Panc1 (cell line): ENCODE data around the gene U2SURP. TPM values are rescaled to one million over a fixed set of nuclear protein-coding genes. Genes with fewer than 3 reads are reported as not detected.

ENCODE experiments used
- ATAC-seq: fragments of 200-7000 bp; cut with Tn5 transposase; 2 replicates; pipeline ENCODE4 v1.9.1; 2020; ENCODE audit warnings: mild to moderate bottlenecking, moderate library complexity
- BruUV-seq: library from RNA; stranded (reverse); fragments of 400-500 nt; replicated peaks from 2 replicates; lab custom pipeline; 2021; lab: Mats Ljungman, UMichigan
- CTCF ChIA-PET: fragments of 300-600 bp; sonication (Branson Sonifier 250); formaldehyde crosslinking; loops from one replicate; lab custom pipeline; 2022; ENCODE audit warnings: antibody characterized with exemption; lab: Charles Lee
- POLR2A ChIA-PET: fragments of 300-600 bp; sonication (Branson Sonifier 250); formaldehyde crosslinking; loops from one replicate; lab custom pipeline; 2022; ENCODE audit warnings: antibody characterized with exemption; lab: Charles Lee
- DNase-seq: peaks from one replicate; pipeline ENCODE4 v3.0.0-alpha.2; 2010; ENCODE audit warnings: low read depth, low spot score
- H3K27ac ChIP-seq: 2 replicates; pipeline ENCODE4 v1.5.1; 2011; ENCODE audit warnings: mild to moderate bottlenecking, low read length, inconsistent platforms
- H3K27me3 ChIP-seq: fragments of 200-500 bp; sonication (Bioruptor generic); 2 replicates; pipeline ENCODE4 v1.6.0; 2014; ENCODE audit warnings: low read length, inconsistent platforms; ENCODE audit not compliant: control insufficient read depth, insufficient read depth
- H3K36me3 ChIP-seq: fragments of 200-500 bp; sonication (Bioruptor generic); 2 replicates; pipeline ENCODE4 v1.5.1; 2014; ENCODE audit warnings: inconsistent platforms, mild to moderate bottlenecking, low read length, moderate library complexity; ENCODE audit not compliant: control insufficient read depth, insufficient read depth
- H3K4me1 ChIP-seq: 2 replicates; pipeline ENCODE4 v1.5.1; 2011; ENCODE audit warnings: inconsistent platforms, mild to moderate bottlenecking, low read length, moderate library complexity; ENCODE audit not compliant: control insufficient read depth, insufficient read depth
- H3K4me3 ChIP-seq, 2 experiments: 2 replicates each; pipeline ENCODE4 v1.5.1; 2011 to 2012; ENCODE audit warnings: low read depth in 2 of 2, low read length in 2 of 2, mild to moderate bottlenecking in 2 of 2, inconsistent platforms in 1 of 2, moderate library complexity in 1 of 2
- H3K9me3 ChIP-seq: fragments of 200-500 bp; sonication (Bioruptor generic); 2 replicates; pipeline ENCODE4 v1.5.1; 2014; ENCODE audit warnings: low read depth, mild to moderate bottlenecking, inconsistent platforms, low read length, moderate library complexity; ENCODE audit not compliant: control insufficient read depth, insufficient read depth
- POLR2AphosphoS5 ChIP-seq: IDR thresholded peaks from 2 replicates; pipeline ENCODE4 v1.6.1; 2012; ENCODE audit warnings: mild to moderate bottlenecking, low read depth, low read length, moderate library complexity
- SIN3A ChIP-seq: IDR thresholded peaks from 2 replicates; pipeline ENCODE4 v1.6.1; 2012; ENCODE audit warnings: low read depth, mild to moderate bottlenecking, low read length, moderate library complexity, borderline replicate concordance; ENCODE audit not compliant: insufficient read depth
- TCF7L2 ChIP-seq: IDR thresholded peaks from 2 replicates; pipeline ENCODE4 v1.6.1; 2011; ENCODE audit warnings: mild to moderate bottlenecking, low read depth, low read length, inconsistent platforms
- in situ Hi-C: cut with HindIII; loops from 2 replicates; pipeline ENCODE4 v1.10.0; 2016; ENCODE audit warnings: low sequenced_read_pairs, low pct_unique_long_range_greater_than_20kb
- intact Hi-C: fragments of 100-400 bp; cut with micrococcal nuclease; formaldehyde crosslinking; loops from one replicate; pipeline ENCODE4 v1.10.0; 2022; ENCODE audit not compliant: unreplicated experiment
- total RNA-seq: library from RNA; stranded (reverse); gene quantifications from one replicate; pipeline ENCODE4 v1.2.1, GENCODE V29; 2021; ENCODE audit not compliant: unreplicated experiment
- TF ChIP-seq, protein P1 (sequence below): fragments of 450-650 bp; IDR thresholded peaks from 2 replicates; pipeline ENCODE4 v1.5.1; 2017; ENCODE audit warnings: mild to moderate bottlenecking
- TF ChIP-seq, protein P2 (sequence below), 2 experiments: IDR thresholded peaks; 2 replicates each; pipeline ENCODE4 v1.6.1; 2011 to 2012; ENCODE audit warnings: low read depth in 2 of 2, control low read depth in 1 of 2, low read length in 1 of 2, mild to moderate bottlenecking in 1 of 2, moderate library complexity in 1 of 2; ENCODE audit not compliant: insufficient read depth in 1 of 2

Gene U2SURP
- total RNA-seq, 1 experiment from 2014 or later = 135 TPM

DNA sequence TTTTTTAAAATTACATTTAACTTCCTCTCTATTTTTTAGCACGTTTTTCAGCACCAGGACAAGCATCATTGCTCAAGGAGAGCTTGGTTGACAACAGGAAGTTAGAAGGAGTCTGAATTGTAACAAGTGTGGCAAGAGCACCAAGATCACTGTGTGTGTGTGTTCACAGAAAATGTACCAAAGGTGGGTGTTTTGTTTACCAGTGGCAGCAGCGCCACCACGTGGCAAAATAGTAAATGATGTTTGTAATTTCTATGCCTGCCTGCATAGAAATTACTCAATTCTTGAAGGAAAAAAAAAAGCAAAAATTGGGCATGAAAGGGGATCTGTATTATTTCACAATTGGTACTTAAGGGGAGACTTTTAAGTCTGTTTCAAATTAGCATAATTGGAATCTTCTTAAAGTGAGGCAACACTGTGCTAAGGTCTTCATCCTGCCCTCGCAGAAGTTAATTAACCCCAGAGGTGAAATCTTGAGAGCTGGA is 7.4 kb upstream of the U2SURP start:
- no peaks in the 10 kb centered on the region for H3K9me3 ChIP-seq
- DNase-seq (no peak), ATAC-seq (peak; percentile 74; the same call in 1 of the 2 replicates)
- CTCF ChIA-PET = interaction anchor here (0.7 to 1.4 kb wide), 3 partner anchors 165 to 407 kb away, joined by 3 to 8 read pairs (median 3); no protein-coding TSS in a partner anchor
- POLR2A ChIA-PET = no interaction called here
- no peak overlapping the region for H3K27ac ChIP-seq
- H3K36me3 ChIP-seq = no peaks in the 10 kb centered on the region
- TF ChIP-seq TCF7L2 = no peak
- TF ChIP-seq, protein P1, sequence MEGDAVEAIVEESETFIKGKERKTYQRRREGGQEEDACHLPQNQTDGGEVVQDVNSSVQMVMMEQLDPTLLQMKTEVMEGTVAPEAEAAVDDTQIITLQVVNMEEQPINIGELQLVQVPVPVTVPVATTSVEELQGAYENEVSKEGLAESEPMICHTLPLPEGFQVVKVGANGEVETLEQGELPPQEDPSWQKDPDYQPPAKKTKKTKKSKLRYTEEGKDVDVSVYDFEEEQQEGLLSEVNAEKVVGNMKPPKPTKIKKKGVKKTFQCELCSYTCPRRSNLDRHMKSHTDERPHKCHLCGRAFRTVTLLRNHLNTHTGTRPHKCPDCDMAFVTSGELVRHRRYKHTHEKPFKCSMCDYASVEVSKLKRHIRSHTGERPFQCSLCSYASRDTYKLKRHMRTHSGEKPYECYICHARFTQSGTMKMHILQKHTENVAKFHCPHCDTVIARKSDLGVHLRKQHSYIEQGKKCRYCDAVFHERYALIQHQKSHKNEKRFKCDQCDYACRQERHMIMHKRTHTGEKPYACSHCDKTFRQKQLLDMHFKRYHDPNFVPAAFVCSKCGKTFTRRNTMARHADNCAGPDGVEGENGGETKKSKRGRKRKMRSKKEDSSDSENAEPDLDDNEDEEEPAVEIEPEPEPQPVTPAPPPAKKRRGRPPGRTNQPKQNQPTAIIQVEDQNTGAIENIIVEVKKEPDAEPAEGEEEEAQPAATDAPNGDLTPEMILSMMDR = peak; percentile 89
- BruUV-seq = no TSS peak
- H3K27me3 ChIP-seq = no peaks in the 10 kb centered on the region
- intact Hi-C loops (loop anchor here (1.0 to 2.0 kb wide), 3 partner anchors 65 to 407 kb away; no protein-coding TSS in a partner anchor), in situ Hi-C loops (no loop called here)
- H3K4me1 ChIP-seq = peaks cover 25% of the 10 kb centered on the region
- no peak overlapping the region for H3K4me3 ChIP-seq

DNA sequence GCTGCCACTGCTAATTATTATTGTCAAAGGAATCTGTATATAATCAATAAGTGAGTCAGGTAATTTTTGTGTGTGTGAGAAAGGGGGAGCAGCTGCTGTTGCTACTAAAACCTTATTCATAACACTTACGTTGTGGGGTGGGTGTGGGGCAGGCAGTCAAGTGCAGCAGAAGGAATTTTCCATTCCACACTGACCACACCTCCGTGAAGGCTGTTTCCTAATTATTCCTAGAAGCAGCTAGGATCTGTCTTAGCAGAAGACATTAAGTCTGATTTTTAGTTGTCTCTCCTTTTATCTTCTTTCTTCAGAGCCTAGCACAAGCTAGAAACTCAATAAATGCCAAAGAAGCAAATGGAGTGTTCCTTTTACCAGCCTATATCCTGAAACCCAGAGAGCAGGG is 4.0 kb upstream of the U2SURP start:
- CTCF ChIA-PET = interaction anchor here (1.2 kb wide), 1 partner anchor 169 kb away, joined by 3 read pairs; no protein-coding TSS in a partner anchor
- H3K27ac ChIP-seq = peak overlapping the region; percentile 99; the same call in 1 of the 2 replicates
- POLR2A ChIA-PET = interaction anchor here (0.6 kb wide), 1 partner anchor 169 kb away, joined by 3 read pairs; no protein-coding TSS in a partner anchor
- no peak for ATAC-seq
- intact Hi-C loops = no loop called here
- peaks cover 7% of the 10 kb centered on the region; the same call in 1 of the 2 replicates for H3K36me3 ChIP-seq
- DNase-seq = no peak
- H3K4me3 ChIP-seq = no peak overlapping the region
- no peaks in the 10 kb centered on the region for H3K9me3 ChIP-seq
- in situ Hi-C loops = no loop called here
- peaks cover 33% of the 10 kb centered on the region for H3K4me1 ChIP-seq
- H3K27me3 ChIP-seq = no peaks in the 10 kb centered on the region
- no TSS peak for BruUV-seq
- TF ChIP-seq POLR2AphosphoS5 (no peak), SIN3A (no peak), TCF7L2 (no peak)
- TF ChIP-seq, protein P2, sequence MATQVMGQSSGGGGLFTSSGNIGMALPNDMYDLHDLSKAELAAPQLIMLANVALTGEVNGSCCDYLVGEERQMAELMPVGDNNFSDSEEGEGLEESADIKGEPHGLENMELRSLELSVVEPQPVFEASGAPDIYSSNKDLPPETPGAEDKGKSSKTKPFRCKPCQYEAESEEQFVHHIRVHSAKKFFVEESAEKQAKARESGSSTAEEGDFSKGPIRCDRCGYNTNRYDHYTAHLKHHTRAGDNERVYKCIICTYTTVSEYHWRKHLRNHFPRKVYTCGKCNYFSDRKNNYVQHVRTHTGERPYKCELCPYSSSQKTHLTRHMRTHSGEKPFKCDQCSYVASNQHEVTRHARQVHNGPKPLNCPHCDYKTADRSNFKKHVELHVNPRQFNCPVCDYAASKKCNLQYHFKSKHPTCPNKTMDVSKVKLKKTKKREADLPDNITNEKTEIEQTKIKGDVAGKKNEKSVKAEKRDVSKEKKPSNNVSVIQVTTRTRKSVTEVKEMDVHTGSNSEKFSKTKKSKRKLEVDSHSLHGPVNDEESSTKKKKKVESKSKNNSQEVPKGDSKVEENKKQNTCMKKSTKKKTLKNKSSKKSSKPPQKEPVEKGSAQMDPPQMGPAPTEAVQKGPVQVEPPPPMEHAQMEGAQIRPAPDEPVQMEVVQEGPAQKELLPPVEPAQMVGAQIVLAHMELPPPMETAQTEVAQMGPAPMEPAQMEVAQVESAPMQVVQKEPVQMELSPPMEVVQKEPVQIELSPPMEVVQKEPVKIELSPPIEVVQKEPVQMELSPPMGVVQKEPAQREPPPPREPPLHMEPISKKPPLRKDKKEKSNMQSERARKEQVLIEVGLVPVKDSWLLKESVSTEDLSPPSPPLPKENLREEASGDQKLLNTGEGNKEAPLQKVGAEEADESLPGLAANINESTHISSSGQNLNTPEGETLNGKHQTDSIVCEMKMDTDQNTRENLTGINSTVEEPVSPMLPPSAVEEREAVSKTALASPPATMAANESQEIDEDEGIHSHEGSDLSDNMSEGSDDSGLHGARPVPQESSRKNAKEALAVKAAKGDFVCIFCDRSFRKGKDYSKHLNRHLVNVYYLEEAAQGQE (IDR thresholded peaks at IDR 0.05; ENCODE audit: insufficient read depth in 1 of 2, low read depth in 2 of 2, low read length in 1 of 2) = no peak
- TF ChIP-seq, protein P1 = no peak
